Uterus (tissue), 4 donors: ENCODE measurements around the gene FCGBP. TPM values are rescaled to one million over a fixed set of nuclear protein-coding genes. Genes with fewer than 3 reads are reported as not detected.
"Not testable (repeated sequence)": the region's sequence is repeated elsewhere in the genome, so short reads cannot be mapped to it uniquely, and the experiment has no call there.

Experiments
- DNase-seq, 2 donors: peaks; one replicate each; pipeline ENCODE4 v3.0.0-alpha.2; 2019 to 2020
- H3K27ac ChIP-seq, 2 donors: fragments of 200-600 bp; sonication (generic); 1 replicate in 1 of 2; 2 replicates in 1 of 2; pipeline ENCODE4 v1.5.1; 2016 to 2018
- H3K27me3 ChIP-seq, 2 donors: fragments of 200-600 bp; sonication (generic); one replicate each; pipeline ENCODE4 v1.5.1; 2018 to 2019; ENCODE audit warnings: control low read depth in 1 of 2
- H3K36me3 ChIP-seq, 2 donors: fragments of 200-600 bp; sonication (generic); one replicate each; pipeline ENCODE4 v1.5.1; 2019; ENCODE audit warnings: control low read depth in 1 of 2
- H3K4me1 ChIP-seq, 2 donors: fragments of 200-600 bp; sonication (generic); one replicate each; pipeline ENCODE4 v1.5.1; 2018 to 2019; ENCODE audit warnings: control low read depth in 1 of 2
- H3K4me3 ChIP-seq, 2 donors: fragments of 200-600 bp; sonication (generic); 1 replicate in 1 of 2; 2 replicates in 1 of 2; pipeline ENCODE4 v1.5.1; 2018 to 2019; ENCODE audit warnings: mild to moderate bottlenecking in 1 of 2
- H3K9me3 ChIP-seq, 2 donors: fragments of 200-600 bp; sonication (generic); one replicate each; pipeline ENCODE4 v1.5.1; 2019; ENCODE audit warnings: control low read depth in 1 of 2
- CTCF ChIP-seq, 4 experiments: fragments of 200-600 bp in 2 of 4; fragments of 450-650 bp in 2 of 4; sonication (generic) in 2 of 4; IDR thresholded peaks; one replicate each; pipeline ENCODE4 v1.5.1; 2016 to 2019; ENCODE audit warnings: antibody characterized with exemption in 4 of 4, mild to moderate bottlenecking in 2 of 4, moderate library complexity in 1 of 4
- POLR2A ChIP-seq, 2 donors: fragments of 450-650 bp; IDR thresholded peaks; one replicate each; pipeline ENCODE4 v1.6.1; 2016; ENCODE audit warnings: antibody characterized with exemption in 2 of 2, mild to moderate bottlenecking in 1 of 2, moderate library complexity in 1 of 2
- intact Hi-C: fragments of 100-400 bp; cut with DNase I; formaldehyde crosslinking; loops from one replicate; pipeline ENCODE4 v1.15.1; 2023; ENCODE audit warnings: low total_unique reads
- total RNA-seq, 4 donors: library from RNA; depleted of rRNA in 3 of 4; stranded (reverse); fragments of >200 nt in 3 of 4; gene quantifications; one replicate each; pipeline versions ENCODE4 v1.1.0 to v1.2.4, GENCODE V29; 2014 to 2023
- donor health status: DM: yes; HTN: yes; CAD: no.

FCGBP gene
- total RNA-seq, 4 donors from 2014 or later, result 3.8 to 34.7 (median 11.4) TPM

GRCh38 chr19:39897511-39898245 lies 36.8 kb downstream of the FCGBP start:
- H3K27ac ChIP-seq, H3K36me3 ChIP-seq, H3K27me3 ChIP-seq, DNase-seq, H3K4me1 ChIP-seq, intact Hi-C loops, H3K4me3 ChIP-seq, H3K9me3 ChIP-seq: not testable (repeated sequence)

DNA sequence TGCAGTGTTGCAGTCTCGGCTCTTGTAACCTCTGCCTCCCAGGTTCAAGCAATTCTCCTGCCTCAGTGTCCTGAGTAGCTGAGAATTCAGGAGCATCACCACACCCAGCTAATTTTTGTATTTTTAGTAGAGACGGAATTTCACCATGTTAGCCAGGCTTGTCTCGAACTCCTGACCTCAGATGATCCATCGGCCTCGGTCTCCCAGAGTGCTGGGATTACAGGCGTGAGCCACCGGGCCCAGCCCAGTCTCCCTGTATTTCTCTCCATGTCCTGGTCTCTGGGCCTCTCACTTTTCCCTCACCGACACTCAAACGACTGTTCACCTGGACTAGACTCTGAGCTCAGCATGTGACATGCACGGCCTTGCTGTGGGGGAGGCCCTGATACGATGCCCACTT lies 39.3 kb downstream of the FCGBP start:
- H3K4me1 ChIP-seq, intact Hi-C loops, H3K4me3 ChIP-seq, H3K27ac ChIP-seq, DNase-seq, H3K36me3 ChIP-seq, H3K27me3 ChIP-seq, H3K9me3 ChIP-seq: not testable (repeated sequence)

DNA sequence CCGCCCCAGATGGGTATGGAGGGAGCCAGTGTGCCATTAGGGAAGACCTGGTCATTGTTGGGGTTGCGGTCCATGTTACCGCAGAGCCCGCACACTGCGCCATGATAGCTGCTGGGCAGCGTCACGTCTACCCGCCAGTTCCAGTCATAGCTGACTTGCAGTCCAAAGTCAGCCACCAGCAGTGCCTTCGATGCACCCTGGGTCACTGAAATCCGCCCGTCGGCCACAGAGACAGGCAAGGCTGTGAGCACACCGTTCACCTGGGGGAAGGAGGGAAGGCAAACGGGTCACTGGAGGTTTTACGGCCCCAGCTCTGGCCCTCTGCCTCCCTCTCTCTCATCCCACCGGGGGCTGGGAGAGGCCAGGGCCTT lies 40.2 kb downstream of the FCGBP start:
- H3K36me3 ChIP-seq, intact Hi-C loops, H3K4me1 ChIP-seq, H3K27me3 ChIP-seq, H3K27ac ChIP-seq, H3K4me3 ChIP-seq, H3K9me3 ChIP-seq, DNase-seq: not testable (repeated sequence)

GRCh38 chr19:39893366-39894235 lies 40.8 kb downstream of the FCGBP start:
- H3K4me1 ChIP-seq, intact Hi-C loops, H3K27me3 ChIP-seq, H3K27ac ChIP-seq, H3K4me3 ChIP-seq, H3K9me3 ChIP-seq, DNase-seq, H3K36me3 ChIP-seq: not testable (repeated sequence)

- H3K9me3 ChIP-seq, H3K27ac ChIP-seq, DNase-seq, H3K36me3 ChIP-seq, H3K4me3 ChIP-seq, H3K4me1 ChIP-seq, intact Hi-C loops, H3K27me3 ChIP-seq: not testable (repeated sequence)
These were observed 41.9 kb downstream of the FCGBP start for GRCh38 chr19:39892506-39892902.

GRCh38 chr19:39891660-39892505 lies 42.6 kb downstream of the FCGBP start:
- H3K36me3 ChIP-seq, H3K27ac ChIP-seq, H3K4me1 ChIP-seq, H3K9me3 ChIP-seq, DNase-seq, H3K4me3 ChIP-seq, H3K27me3 ChIP-seq, intact Hi-C loops: not testable (repeated sequence)

GRCh38 chr19:39890755-39891551 lies 43.5 kb downstream of the FCGBP start:
- no peak for TF ChIP-seq CTCF (IDR thresholded peaks at IDR 0.05)
- TF ChIP-seq POLR2A (IDR thresholded peaks at IDR 0.05), result no peak
- intact Hi-C loops, result no loop called here
- no peaks in the 10 kb centered on the region for H3K9me3 ChIP-seq
- H3K4me1 ChIP-seq, result no peaks in the 10 kb centered on the region
- H3K27me3 ChIP-seq, result no peaks in the 10 kb centered on the region
- no peak overlapping the region for H3K4me3 ChIP-seq
- DNase-seq, result no peak
- no peaks in the 10 kb centered on the region for H3K36me3 ChIP-seq
- H3K27ac ChIP-seq, result no peak overlapping the region

DNA sequence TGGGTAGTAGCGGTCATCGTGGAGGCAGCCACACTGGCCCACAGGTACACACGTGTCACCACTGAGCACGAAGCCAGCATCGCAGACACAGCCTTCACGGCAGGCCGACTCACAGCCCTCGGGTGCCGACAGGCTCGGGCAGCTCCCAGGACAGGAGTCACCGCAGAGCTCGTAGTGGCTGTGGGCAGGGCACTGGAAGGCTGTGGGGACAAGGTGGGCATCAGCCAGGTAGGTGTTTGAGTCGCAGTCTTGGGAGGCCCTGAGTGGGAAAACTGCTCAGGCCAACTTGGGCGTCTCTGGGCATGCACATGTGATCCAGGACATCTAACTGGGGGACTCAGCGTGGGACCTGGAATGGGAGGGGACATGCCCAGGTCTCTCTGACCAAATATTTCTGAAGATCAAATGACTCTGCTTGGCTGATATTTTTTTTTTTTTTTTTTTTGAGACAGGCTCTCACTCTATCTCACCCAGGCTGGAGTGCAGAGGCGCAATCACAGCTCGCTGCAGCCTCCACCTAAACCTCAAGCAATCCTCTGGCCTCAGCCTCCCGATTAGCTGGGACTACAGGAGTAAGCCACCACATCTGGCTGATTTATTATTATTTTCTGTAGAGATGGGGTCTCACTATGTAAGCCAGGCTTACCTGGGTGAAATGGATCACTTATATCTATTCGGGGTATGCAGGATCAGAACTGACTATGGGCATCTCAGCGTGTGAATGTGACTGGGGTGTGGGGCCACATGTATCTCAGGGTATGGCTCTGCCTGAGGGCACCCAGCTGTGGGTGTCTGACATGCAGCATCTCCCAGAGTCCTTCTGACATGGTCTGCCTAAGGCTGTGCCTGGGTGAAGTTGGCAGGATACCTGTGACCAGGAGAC lies 44.3 kb downstream of the FCGBP start:
- DNase-seq, intact Hi-C loops: not testable (repeated sequence)

GRCh38 chr19:39887456-39887951 lies 46.9 kb downstream of the FCGBP start:
- H3K4me3 ChIP-seq, H3K27ac ChIP-seq, H3K4me1 ChIP-seq, H3K9me3 ChIP-seq, H3K27me3 ChIP-seq, DNase-seq, intact Hi-C loops, H3K36me3 ChIP-seq: not testable (repeated sequence)

More for the DNA sequence above, 44.3 kb downstream of the FCGBP start:
- H3K27ac ChIP-seq, H3K9me3 ChIP-seq, H3K4me3 ChIP-seq, H3K4me1 ChIP-seq, H3K36me3 ChIP-seq, H3K27me3 ChIP-seq: not testable (repeated sequence)

- H3K27ac ChIP-seq, H3K36me3 ChIP-seq, H3K4me1 ChIP-seq, H3K4me3 ChIP-seq, DNase-seq, H3K9me3 ChIP-seq, intact Hi-C loops, H3K27me3 ChIP-seq: not testable (repeated sequence)
These were observed 48.4 kb downstream of the FCGBP start for GRCh38 chr19:39885821-39886554.
